GM18868 (cell line): ENCODE measurements around the gene KCNG1.

Experiments used
- ATAC-seq: cut with Tn5 transposase; IDR thresholded peaks from one replicate; pipeline ENCODE4 v1.9.1; 2021; ENCODE audit warnings: mild to moderate bottlenecking, moderate library complexity; ENCODE audit not compliant: unreplicated experiment

The KCNG1 gene

DNA sequence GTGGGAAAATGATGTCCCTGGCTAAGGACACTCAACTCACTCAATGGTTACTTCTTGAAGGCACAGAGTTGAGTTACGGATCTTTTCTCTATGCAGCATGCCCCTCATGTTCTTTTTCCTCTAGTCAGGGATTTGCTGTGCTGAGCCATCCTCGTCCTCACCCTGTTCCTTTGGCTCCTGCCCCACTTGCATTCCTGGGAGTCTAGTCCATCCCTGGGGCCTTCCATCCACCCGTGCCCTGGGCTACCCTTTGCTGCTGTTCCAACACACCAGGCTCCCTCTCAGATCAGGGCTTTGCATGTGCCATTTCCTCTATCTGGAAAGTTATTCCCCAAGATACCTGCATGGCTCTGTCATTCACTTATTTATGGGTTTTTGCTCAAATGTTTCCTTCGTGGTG, 13.3 kb upstream of the KCNG1 start:
- ATAC-seq: no peak

GRCh38 chr20:51034988-51035656, 12.2 kb upstream of the KCNG1 start:
- ATAC-seq: no peak

GRCh38 chr20:51034476-51034875, 11.6 kb upstream of the KCNG1 start:
- ATAC-seq: no peak

DNA sequence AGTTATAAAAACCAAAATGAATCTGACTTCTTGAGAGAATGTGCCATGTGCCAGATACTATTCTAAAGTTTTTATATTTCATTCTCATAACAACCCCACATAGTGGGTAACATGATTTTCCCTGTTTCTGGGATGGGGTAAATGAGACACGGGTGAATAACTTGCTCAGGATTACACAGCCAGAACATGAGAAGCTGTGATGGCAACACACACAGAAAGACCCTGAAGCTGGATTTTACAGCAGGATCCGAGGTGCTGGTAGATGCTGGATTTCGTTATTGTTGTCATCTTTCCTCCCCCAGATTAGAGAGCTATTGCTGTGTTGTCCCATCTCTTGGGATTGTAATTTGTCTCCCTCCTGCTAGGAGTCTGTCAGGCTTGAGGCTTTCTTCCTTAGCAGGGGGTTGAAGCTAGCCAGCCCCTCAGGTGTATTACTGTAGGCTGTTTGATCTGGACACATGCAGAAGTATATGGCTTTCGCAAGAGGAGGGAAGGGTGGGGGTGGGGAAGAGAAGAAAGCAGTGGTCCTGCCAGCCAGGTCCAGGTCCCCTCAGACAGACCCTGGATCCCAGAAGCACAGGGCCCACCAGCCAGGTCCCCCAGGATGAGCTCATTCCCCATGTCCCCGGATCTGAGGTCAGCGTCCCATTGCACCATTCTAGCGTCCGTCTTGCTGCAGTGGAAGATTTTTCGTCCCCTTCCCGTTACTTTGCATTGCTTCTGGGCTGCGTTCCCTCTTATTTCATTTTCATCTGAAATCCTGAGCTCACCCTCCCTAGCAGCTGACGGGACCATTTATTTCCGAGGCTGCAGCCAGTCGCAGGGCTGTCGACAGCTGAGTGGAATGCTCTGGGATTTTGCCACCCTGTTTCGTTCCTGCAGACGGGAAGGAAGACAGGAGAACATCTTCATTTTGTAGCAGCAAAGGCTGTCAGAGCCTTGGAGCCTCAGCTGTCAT, 7.3 kb upstream of the KCNG1 start:
- no peak for ATAC-seq

GRCh38 chr20:51029556-51029955, 6.6 kb upstream of the KCNG1 start:
- no peak for ATAC-seq

- no peak for ATAC-seq
Observed at GRCh38 chr20:51028616-51029212, 5.8 kb upstream of the KCNG1 start.

DNA sequence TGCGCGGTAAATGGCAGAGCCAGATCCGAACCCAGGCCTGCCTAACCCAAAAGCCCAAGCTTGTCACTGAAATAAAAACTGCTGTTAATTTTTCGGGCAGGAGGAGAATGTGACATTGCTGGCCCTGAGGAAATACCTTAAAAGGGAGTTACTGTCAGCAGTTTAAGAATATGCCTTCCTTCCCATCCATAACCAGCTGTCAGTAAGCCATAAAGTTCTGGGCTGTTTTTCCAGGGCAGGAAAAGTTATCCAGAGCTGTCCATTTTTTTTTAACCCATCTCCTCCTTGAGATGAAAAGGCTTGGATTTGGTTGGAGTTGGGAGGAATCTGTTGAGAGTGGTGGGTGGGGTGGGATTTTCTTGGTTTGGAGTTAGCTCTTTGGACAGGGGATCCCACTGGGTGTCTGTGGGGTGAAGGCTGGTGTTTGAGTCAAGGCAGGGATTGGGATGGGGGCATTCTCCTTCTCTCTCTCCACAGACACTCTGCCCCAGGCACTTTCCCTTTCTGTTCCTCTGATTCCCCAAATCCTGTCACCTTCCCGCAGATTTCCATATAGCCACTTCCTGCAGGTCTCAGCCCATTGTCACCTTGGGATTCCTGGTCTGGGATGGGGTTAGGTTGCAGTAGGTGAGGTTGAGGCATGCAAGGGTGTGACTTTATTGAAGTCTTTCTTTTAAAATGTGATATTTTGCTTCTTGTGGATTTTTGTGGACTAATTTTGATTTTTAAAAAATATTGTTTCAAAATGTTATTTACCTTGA, 4.3 kb upstream of the KCNG1 start:
- ATAC-seq: no peak

GRCh38 chr20:51026269-51026668, 3.4 kb upstream of the KCNG1 start:
- no peak for ATAC-seq

DNA sequence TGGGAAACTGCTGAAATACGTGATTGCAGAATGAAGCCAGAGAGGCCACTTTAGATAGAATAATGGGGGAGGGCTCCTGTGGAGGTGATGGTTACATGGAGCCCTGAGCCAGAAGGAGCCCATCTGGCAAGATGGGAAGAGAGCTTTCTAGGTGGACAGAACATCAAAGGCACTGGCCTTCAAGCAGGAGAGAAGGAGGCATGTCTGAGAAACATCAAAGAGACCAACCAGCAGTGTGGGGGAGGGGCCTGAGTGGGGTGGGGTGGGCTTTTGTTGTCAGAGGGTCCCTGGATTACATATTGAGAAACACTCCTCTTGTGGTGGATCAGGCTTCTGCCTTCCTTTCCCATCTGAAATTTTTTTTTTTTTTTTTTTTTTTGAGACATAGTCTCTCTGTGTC, 1.9 kb upstream of the KCNG1 start:
- ATAC-seq: no peak

DNA sequence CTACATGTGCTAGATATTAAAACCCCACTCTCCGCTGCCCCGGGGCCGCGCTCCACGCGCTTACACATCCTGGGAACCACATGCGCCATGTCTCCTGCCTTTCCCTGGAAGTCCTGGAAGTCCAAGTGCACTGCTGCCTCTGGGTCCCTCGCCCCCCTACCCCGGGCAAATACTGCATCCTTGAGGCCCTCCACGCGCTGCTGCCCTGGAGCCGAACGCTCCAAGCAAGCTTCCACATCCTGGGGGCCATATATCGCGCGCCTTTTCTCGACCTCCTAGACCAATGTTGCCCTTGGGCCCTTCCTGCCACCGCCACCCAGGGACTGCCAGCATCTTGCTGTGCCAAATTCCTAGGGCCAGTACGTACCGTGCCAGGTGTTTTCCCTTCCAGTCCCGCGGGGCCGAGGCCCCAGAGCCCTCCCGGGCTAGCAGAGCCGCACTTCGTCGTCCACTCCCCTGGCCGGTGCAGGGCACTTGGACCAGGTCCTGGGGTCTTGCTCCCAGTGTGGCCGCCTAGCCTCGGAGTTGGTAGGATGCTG, 779 bp upstream of the KCNG1 start:
- ATAC-seq: no peak

DNA sequence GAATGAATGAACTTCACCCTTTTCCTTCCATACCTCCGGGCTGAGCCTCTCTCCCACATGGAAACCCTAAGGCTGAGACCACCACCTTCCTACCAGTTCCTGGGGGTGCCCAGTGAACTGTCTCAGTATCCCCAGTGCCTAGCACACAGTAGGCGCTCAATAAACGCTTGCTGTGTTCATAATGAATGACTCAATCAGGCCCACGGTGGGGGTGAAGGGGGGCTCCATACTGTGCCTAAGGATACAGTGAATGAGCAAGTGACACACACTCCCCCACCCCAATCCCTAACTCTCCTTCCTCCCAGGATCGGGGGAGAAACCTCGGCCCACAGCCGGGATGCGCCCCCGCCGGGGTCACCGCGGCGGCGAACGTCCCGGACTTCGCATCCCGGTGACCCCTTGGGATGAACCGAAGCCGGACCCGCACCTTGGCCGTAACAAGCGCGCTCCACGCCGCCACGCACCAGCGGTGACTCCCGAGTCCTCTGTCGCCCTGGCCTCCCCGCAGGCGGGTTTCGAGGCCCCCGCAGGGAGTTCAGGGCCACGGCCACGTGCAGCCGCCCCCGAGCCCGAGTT, 592 bp downstream of the KCNG1 start:
- no peak for ATAC-seq

GRCh38 chr20:51021067-51022025, 1.6 kb downstream of the KCNG1 start:
- ATAC-seq: no peak

DNA sequence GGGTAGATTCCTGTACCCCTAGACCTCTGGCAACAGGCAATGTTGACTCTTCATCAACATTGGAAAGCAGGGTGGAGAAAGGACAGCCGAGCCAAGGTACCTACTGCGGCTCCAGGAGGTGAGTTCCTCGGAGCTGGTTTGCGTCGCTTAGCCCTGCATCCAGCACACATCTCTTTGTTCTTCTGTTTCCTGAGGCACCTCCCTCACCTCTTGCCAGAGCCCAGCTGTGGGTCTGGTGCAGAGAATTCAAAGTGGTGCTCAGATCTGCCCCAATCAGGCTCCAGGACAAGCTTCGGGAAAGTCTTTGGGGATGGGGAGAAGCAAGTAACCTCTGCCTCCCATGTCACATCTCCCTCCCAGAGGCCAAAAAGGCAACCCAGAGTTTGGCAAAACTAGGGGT, 2.2 kb downstream of the KCNG1 start:
- ATAC-seq: no peak

- ATAC-seq: no peak
Observed at GRCh38 chr20:51019656-51020592, 3.0 kb downstream of the KCNG1 start.

GRCh38 chr20:51017251-51017650, 5.7 kb downstream of the KCNG1 start:
- no peak for ATAC-seq

- no peak for ATAC-seq
Observed at GRCh38 chr20:51016521-51016920, 6.4 kb downstream of the KCNG1 start.

DNA sequence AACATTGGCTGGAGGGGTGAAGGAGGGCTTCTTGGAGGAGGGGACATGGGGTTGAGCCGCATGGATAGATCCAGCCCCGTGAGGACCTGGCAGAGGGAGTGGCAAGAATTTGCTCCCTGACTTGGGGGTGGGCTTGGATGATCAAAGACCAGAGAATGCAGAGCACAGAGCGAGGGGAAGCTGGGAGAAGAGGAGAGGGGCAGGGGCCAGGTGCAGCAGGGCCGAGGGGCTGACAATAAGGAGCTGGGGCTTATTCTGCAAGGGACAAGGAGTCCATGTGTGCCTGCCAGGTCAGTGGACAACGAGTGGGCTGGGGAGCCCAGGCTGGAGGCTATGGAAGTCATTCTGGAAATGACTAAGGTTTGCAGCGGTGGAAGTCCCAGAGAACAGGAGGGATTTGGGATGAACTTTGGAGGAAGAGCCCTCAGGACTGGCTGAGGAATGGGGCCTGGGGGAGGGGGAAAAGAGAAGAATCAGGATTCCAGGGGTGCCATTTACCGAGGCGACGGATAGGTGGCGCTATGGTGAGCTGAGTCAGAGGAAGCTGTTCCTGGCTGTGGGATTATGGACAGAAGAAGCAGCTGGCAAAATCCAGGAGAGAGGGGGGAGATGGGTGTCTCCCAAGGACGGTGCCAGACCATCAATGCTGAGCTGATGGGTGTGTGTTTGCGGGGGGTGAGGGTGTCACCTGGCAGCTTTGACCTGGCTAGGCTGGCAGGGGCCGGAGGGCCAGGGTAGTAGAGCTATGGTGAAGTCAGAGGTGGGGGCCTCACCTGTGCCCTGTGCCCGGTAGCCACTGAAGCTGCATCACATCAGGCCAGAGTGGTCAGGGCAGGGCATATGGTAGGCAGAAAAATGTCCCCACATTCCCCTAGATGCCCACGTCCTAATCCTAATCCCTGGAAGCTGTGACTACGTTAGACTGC, 7.8 kb downstream of the KCNG1 start:
- ATAC-seq: no peak
